G401.6 (cell line): ENCODE results near the gene OR5M11.
"Not testable (repeated sequence)": the region's sequence is repeated elsewhere in the genome, so short reads cannot be mapped to it uniquely, and the experiment has no call there.

Experiments used
- FAIRE-seq: peaks from 2 replicates; lab custom pipeline; 2012; peaks lifted over from hg19 to GRCh38; lab: Jason Lieb, UNC

OR5M11 gene

GRCh38 chr11:56543157-56543556 is at the start of gene OR5M11:
TSS of gene OR5M11 (minus strand) at chr11:56543257. CDS start at chr11:56543257, 0 bp downstream.
- FAIRE-seq: no peak

GRCh38 chr11:56592088-56592717 is 49.1 kb upstream of the OR5M11 start:
- FAIRE-seq: not testable (repeated sequence)

- FAIRE-seq: no peak
Measured at GRCh38 chr11:56577621-56578020, 34.6 kb upstream of the OR5M11 start, which contains the start of gene OR5M10. TSS of gene OR5M10 (minus strand) at chr11:56577721. CDS start at chr11:56577721, 0 bp downstream.

GRCh38 chr11:56558574-56558973 is 15.5 kb upstream of the OR5M11 start:
- FAIRE-seq: no peak

GRCh38 chr11:56554691-56555090 is 11.6 kb upstream of the OR5M11 start:
- not testable (repeated sequence) for FAIRE-seq

- no peak for FAIRE-seq
Measured at GRCh38 chr11:56545531-56545930, 2.5 kb upstream of the OR5M11 start.

GRCh38 chr11:56543739-56544138 is 682 bp upstream of the OR5M11 start:
- FAIRE-seq: no peak

GRCh38 chr11:56533054-56533740 is 9.9 kb downstream of the OR5M11 start:
- no peak for FAIRE-seq

GRCh38 chr11:56531856-56532255 is 11.2 kb downstream of the OR5M11 start:
- FAIRE-seq: no peak

- FAIRE-seq: no peak
Measured at GRCh38 chr11:56522008-56522407, 21.0 kb downstream of the OR5M11 start.

- FAIRE-seq: no peak
Measured at GRCh38 chr11:56513280-56513679, 29.8 kb downstream of the OR5M11 start.

- no peak for FAIRE-seq
Measured at GRCh38 chr11:56509439-56509838, 33.6 kb downstream of the OR5M11 start.

GRCh38 chr11:56497010-56497409 is 46.0 kb downstream of the OR5M11 start:
- FAIRE-seq: no peak

- FAIRE-seq: no peak
Measured at GRCh38 chr11:56495117-56495516, 47.9 kb downstream of the OR5M11 start.
